ENCODE measurements around the gene DHX40.

DNA sequence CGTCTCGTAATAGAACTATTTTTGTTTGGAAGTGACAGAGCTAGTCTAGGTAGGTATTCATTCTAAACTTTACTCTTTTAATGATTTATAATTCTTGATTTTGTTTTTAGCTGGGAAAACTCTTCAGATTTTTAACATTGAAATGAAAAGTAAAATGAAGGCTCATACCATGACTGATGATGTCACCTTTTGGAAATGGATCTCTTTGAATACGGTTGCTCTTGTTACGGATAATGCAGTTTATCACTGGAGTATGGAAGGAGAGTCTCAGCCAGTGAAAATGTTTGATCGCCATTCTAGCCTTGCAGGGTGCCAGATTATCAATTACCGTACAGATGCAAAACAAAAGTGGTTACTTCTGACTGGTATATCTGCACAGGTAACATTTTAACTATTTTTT, 81.9 kb downstream of the DHX40 start:
- TF ChIP-seq HOXA7 (CRISPR knock-in tag; IDR thresholded peaks at IDR 0.05) (no peak), POLR2AphosphoS5 (IDR thresholded peaks at IDR 0.05; ENCODE audit: low read depth, low read length) (no peak), SP4 (CRISPR knock-in tag; IDR thresholded peaks at IDR 0.05) (no peak), NR3C1 (CRISPR knock-in tag; IDR thresholded peaks at IDR 0.05) (no peak)
- TF ChIP-seq, protein P1, sequence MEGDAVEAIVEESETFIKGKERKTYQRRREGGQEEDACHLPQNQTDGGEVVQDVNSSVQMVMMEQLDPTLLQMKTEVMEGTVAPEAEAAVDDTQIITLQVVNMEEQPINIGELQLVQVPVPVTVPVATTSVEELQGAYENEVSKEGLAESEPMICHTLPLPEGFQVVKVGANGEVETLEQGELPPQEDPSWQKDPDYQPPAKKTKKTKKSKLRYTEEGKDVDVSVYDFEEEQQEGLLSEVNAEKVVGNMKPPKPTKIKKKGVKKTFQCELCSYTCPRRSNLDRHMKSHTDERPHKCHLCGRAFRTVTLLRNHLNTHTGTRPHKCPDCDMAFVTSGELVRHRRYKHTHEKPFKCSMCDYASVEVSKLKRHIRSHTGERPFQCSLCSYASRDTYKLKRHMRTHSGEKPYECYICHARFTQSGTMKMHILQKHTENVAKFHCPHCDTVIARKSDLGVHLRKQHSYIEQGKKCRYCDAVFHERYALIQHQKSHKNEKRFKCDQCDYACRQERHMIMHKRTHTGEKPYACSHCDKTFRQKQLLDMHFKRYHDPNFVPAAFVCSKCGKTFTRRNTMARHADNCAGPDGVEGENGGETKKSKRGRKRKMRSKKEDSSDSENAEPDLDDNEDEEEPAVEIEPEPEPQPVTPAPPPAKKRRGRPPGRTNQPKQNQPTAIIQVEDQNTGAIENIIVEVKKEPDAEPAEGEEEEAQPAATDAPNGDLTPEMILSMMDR (CRISPR knock-in tag; IDR thresholded peaks at IDR 0.05), result no peak

Data from HepG2 (cell line).